Heart left ventricle (tissue), 16 donors: Measurements from ENCODE around the gene GRAMD1C. TPM values are rescaled to one million over a fixed set of nuclear protein-coding genes. Genes with fewer than 3 reads are reported as not detected.
A peak's percentile ranks its signal among the peaks of the same experiment; 100 is the strongest.

Experiments
- ATAC-seq, 4 donors: fragments of 200-7000 bp; cut with Tn5 transposase; one replicate each; pipeline ENCODE4 v1.9.1; 2020 to 2022; ENCODE audit warnings: moderate library complexity in 4 of 4, mild to moderate bottlenecking in 3 of 4, moderate number of reproducible peaks in 1 of 4
- DNase-seq, 5 donors: peaks; one replicate each; pipeline ENCODE4 v3.0.0-alpha.2; 2020
- H3K27ac ChIP-seq, 12 donors: fragments of 200-600 bp; sonication (generic) in 4 of 12; one replicate each; pipeline versions ENCODE4 v1.5.0 to v1.8.0; 2016 to 2022; ENCODE audit warnings: mild to moderate bottlenecking in 2 of 12
- H3K27me3 ChIP-seq, 9 donors: fragments of 200-600 bp; sonication (generic) in 2 of 9; one replicate each; pipeline versions ENCODE4 v1.5.1 to v1.8.0; 2016 to 2022; ENCODE audit warnings: mild to moderate bottlenecking in 3 of 9
- H3K36me3 ChIP-seq, 9 donors: fragments of 200-600 bp; sonication (generic) in 2 of 9; one replicate each; pipeline versions ENCODE4 v1.5.0 to v1.8.0; 2018 to 2022; ENCODE audit warnings: mild to moderate bottlenecking in 2 of 9
- H3K4me1 ChIP-seq, 12 donors: fragments of 200-600 bp; sonication (generic) in 4 of 12; one replicate each; pipeline versions ENCODE4 v1.5.0 to v1.8.0; 2016 to 2022; ENCODE audit warnings: mild to moderate bottlenecking in 3 of 12
- H3K4me3 ChIP-seq, 12 donors: fragments of 200-600 bp; sonication (generic) in 4 of 12; one replicate each; pipeline versions ENCODE4 v1.5.0 to v1.8.0; 2017 to 2022; ENCODE audit warnings: mild to moderate bottlenecking in 9 of 12, moderate library complexity in 4 of 12
- H3K9me3 ChIP-seq, 12 donors: fragments of 200-600 bp; sonication (generic) in 4 of 12; one replicate each; pipeline versions ENCODE4 v1.5.0 to v1.8.0; 2016 to 2022; ENCODE audit warnings: mild to moderate bottlenecking in 1 of 12
- CTCF ChIP-seq, 12 donors: fragments of 200-600 bp; sonication (generic) in 4 of 12; IDR thresholded peaks; one replicate each; pipeline versions ENCODE4 v1.5.0 to v1.8.0; 2018 to 2022; ENCODE audit warnings: antibody characterized with exemption in 12 of 12, mild to moderate bottlenecking in 5 of 12
- POLR2A ChIP-seq, 2 donors: fragments of 450-650 bp; IDR thresholded peaks; one replicate each; pipeline ENCODE4 v1.6.1; 2017; ENCODE audit warnings: antibody characterized with exemption in 2 of 2, mild to moderate bottlenecking in 2 of 2, moderate library complexity in 2 of 2
- WGBS, 4 donors: extraction: QIAGEN DNeasy Blood & Tissue Kit in 2 of 4; methylation state at CpG; one replicate each; pipeline versions ENCODE4 v1.1.5 to v1.1.7; 2013 to 2018; 5-methylcytosine and 5-hydroxymethylcytosine counted together
- intact Hi-C, 10 donors: fragments of 100-400 bp; cut with DNase I; formaldehyde crosslinking; loops; one replicate each; pipeline versions ENCODE4 v1.11.1 to v1.14.2; 2022
- polyA plus RNA-seq, 2 donors: library from polyadenylated mRNA; stranded (reverse); fragments of 200-250 nt; gene quantifications; one replicate each; pipeline ENCODE4 v1.2.3, GENCODE V29; 2013
- total RNA-seq, 9 donors: library from RNA; depleted of rRNA in 2 of 9; stranded (reverse); fragments of >200 nt in 2 of 9; fragmentation: NEBNext Ultra II Directional in 3 of 9; extraction: Animal tissue kit (Norgen Biotek cat#: 25700) in 3 of 9; gene quantifications; one replicate each; pipeline versions ENCODE4 v1.1.0 to v1.2.4, GENCODE V29; 2016 to 2023
- donor health status: ischemic (EF 13 %, LVEDD 7.1; RV severe dilation, severe dysfunction).
- donor health status: healthy with polysubstance abuse.
- donor health status: DM: no; HTN: yes; CAD: no.
- donor health status: DM: no; HTN: no; CAD: no.
- donor health status: ischemic (EF 25% LVEDD 6.9; RV normal size, moderate dysfunction).
- donor health status: ischemic (EF 25% LVEDD 5.7; RV mildly dilated, moderate dysfunction).
- donor health status: healthy.
- donor health status: DM: yes; HTN: yes; CAD: no.
- donor health status: ischemic (EF 35%, LVEDD 5.7; RV mildly dilated, moderate dysfunction).
- donor health status: nonischemic (EF 11% LVEDD 7.7; RV severe dilation, severe dysfunction).
- donor health status: DM: yes; HTN: yes; CAD: no.
- donor health status: PGD.
- donor health status: ischemic (EF 29% LVEDD 5.4; RV normal size, mild dysfunction).
- donor health status: nonischemic (EF 23%, LVEDD 6.1; RV moderate dilation, normal function).

GRAMD1C gene
- total and polyA plus RNA-seq, 11 donors, result 0.49 to 5.6 (median 1.2) TPM

- no peak for TF ChIP-seq POLR2A (IDR thresholded peaks at IDR 0.05)
- TF ChIP-seq CTCF (IDR thresholded peaks at IDR 0.05), result no peak
- peaks cover 0 to 9% (median 0%) of the 10 kb centered on the region in 12 donors for H3K4me1 ChIP-seq
- DNase-seq (no peak), ATAC-seq (no peak)
- H3K27ac ChIP-seq, result no peak overlapping the region
- H3K9me3 ChIP-seq, result peaks cover 0 to 13% (median 0%) of the 10 kb centered on the region in 12 donors
- no peak overlapping the region for H3K4me3 ChIP-seq
- no peaks in the 10 kb centered on the region for H3K27me3 ChIP-seq
- intact Hi-C loops, result no loop called here
- H3K36me3 ChIP-seq, result no peaks in the 10 kb centered on the region
Observed at GRCh38 chr3:113908133-113908532, 69.5 kb downstream of the GRAMD1C start.

- Histone ChIP-seq H3K27ac (no peak overlapping the region), H3K9me3 (no peaks in the 10 kb centered on the region), H3K4me1 (peaks cover 0 to 9% (median 0%) of the 10 kb centered on the region in 12 donors), H3K36me3 (no peaks in the 10 kb centered on the region), H3K27me3 (no peaks in the 10 kb centered on the region), H3K4me3 (no peak overlapping the region)
- ATAC-seq (no peak), DNase-seq (no peak)
- intact Hi-C loops, result loop anchor here in 8 of 10 donors (5.0 to 10.0 kb wide), 6 partner anchors 66 to 176 kb away; partner anchors contain the start of gene GRAMD1C (in 4 of the 8)
- WGBS, 4 donors, result 72 to 86% (median 74%) methylated on average over 5 of the region's 5 CpGs
- TF ChIP-seq POLR2A (IDR thresholded peaks at IDR 0.05) (no peak), CTCF (IDR thresholded peaks at IDR 0.05) (no peak)
Observed at GRCh38 chr3:113910966-113911365, 72.4 kb downstream of the GRAMD1C start.

GRCh38 chr3:113912552-113913236 lies 74.1 kb downstream of the GRAMD1C start:
- intact Hi-C loops, result loop anchor here in 8 of 10 donors (2.0 to 10.0 kb wide), 7 partner anchors 68 to 178 kb away; partner anchors contain the start of gene GRAMD1C (in 5 of the 8)
- DNase-seq (no peak), ATAC-seq (peak in 1 of 4 donors; percentile 57)
- 67 to 73% (median 70%) methylated on average over 3 of the region's 3 CpGs for WGBS, 4 donors
- Histone ChIP-seq H3K36me3 (no peaks in the 10 kb centered on the region), H3K27ac (no peak overlapping the region), H3K27me3 (no peaks in the 10 kb centered on the region), H3K9me3 (no peaks in the 10 kb centered on the region), H3K4me3 (no peak overlapping the region), H3K4me1 (peaks cover 0 to 9% (median 0%) of the 10 kb centered on the region in 12 donors)
- TF ChIP-seq CTCF (IDR thresholded peaks at IDR 0.05) (peak in 10 of 12 donors; percentile 12 to 52 (median 42)), POLR2A (IDR thresholded peaks at IDR 0.05) (no peak)

GRCh38 chr3:113914646-113915045 lies 76.1 kb downstream of the GRAMD1C start:
- Histone ChIP-seq H3K27me3 (no peaks in the 10 kb centered on the region), H3K9me3 (no peaks in the 10 kb centered on the region), H3K36me3 (no peaks in the 10 kb centered on the region), H3K27ac (no peak overlapping the region), H3K4me1 (peaks cover 0 to 9% (median 0%) of the 10 kb centered on the region in 12 donors), H3K4me3 (no peak overlapping the region)
- DNase-seq (no peak), ATAC-seq (no peak)
- intact Hi-C loops, result loop anchor here in 9 of 10 donors (5.0 to 10.0 kb wide), 6 partner anchors 70 to 180 kb away; partner anchors contain the start of gene GRAMD1C (in 5 of the 9)
- 54 to 74% (median 58%) methylated on average over 2 of the region's 2 CpGs for WGBS, 4 donors
- TF ChIP-seq POLR2A (IDR thresholded peaks at IDR 0.05) (no peak), CTCF (IDR thresholded peaks at IDR 0.05) (no peak)
